ENCODE measurements around the gene SLC12A9. TPM values are rescaled to one million over a fixed set of nuclear protein-coding genes. Genes with fewer than 3 reads are reported as not detected.

The SLC12A9 gene
- total RNA-seq: 10 to 100 TPM; 22.5 to 33.8 (median 26.4) TPM

GRCh38 chr7:100852048-100852872, at the start of gene SLC12A9:
TSS of gene SLC12A9 (plus strand) at chr7:100852713. CDS start at chr7:100854198, 1,485 bp downstream.
- 0% methylated on average over 4 of the region's 71 CpGs for WGBS
- peak in 1 of 3 donors; percentile 29 for TF ChIP-seq POLR2AphosphoS5 (IDR thresholded peaks at IDR 0.05)
- TF ChIP-seq POLR2A (IDR thresholded peaks at IDR 0.05): no peak
- peak; percentile 78 to 91 for TF ChIP-seq CTCF (IDR thresholded peaks at IDR 0.05)
- no peaks in the 10 kb centered on the region for H3K9me3 ChIP-seq
- DNase-seq (ENCODE audit: low spot score in 2 of 2): peak; percentile 93 to 95
- peak within 1 kb of the TSS; percentile 59 for H3K27ac ChIP-seq
- H3K27me3 ChIP-seq: no peaks in the 10 kb centered on the region
- peak within 1 kb of the TSS; percentile 65 for H3K4me3 ChIP-seq
- peaks cover 19% of the 10 kb centered on the region for H3K36me3 ChIP-seq
- H3K4me1 ChIP-seq: peaks cover 26% of the 10 kb centered on the region

- H3K4me3 ChIP-seq: peak overlapping the region; percentile 28
- TF ChIP-seq POLR2A (IDR thresholded peaks at IDR 0.05) (no peak), POLR2AphosphoS5 (IDR thresholded peaks at IDR 0.05) (no peak), CTCF (IDR thresholded peaks at IDR 0.05) (no peak), EP300 (IDR thresholded peaks at IDR 0.05) (no peak)
- 75% methylated on average over 2 of the region's 4 CpGs for WGBS
- H3K27me3 ChIP-seq: no peaks in the 10 kb centered on the region
- peaks cover 35% of the 10 kb centered on the region for H3K36me3 ChIP-seq
- no peaks in the 10 kb centered on the region for H3K9me3 ChIP-seq
- H3K4me1 ChIP-seq: peaks cover 33% of the 10 kb centered on the region
- H3K27ac ChIP-seq: peak overlapping the region; percentile 77
- DNase-seq (ENCODE audit: low spot score in 2 of 2): no peak
Measured at GRCh38 chr7:100802951-100803350, 49.6 kb upstream of the SLC12A9 start.

GRCh38 chr7:100803398-100804161, 48.9 kb upstream of the SLC12A9 start:
- peak overlapping the region; percentile 28 for H3K4me3 ChIP-seq
- peak in 1 of 2 donors; percentile 79 for DNase-seq (ENCODE audit: low spot score in 2 of 2)
- peaks cover 33% of the 10 kb centered on the region for H3K4me1 ChIP-seq

GRCh38 chr7:100804681-100805431, 47.7 kb upstream of the SLC12A9 start:
- Histone ChIP-seq H3K36me3 (peaks cover 54% of the 10 kb centered on the region), H3K4me3 (no peak overlapping the region), H3K27me3 (no peaks in the 10 kb centered on the region), H3K4me1 (peaks cover 28% of the 10 kb centered on the region), H3K9me3 (no peaks in the 10 kb centered on the region), H3K27ac (no peak overlapping the region)
- DNase-seq (ENCODE audit: low spot score in 2 of 2): no peak
- no peak for TF ChIP-seq POLR2AphosphoS5 (IDR thresholded peaks at IDR 0.05)
- no peak for TF ChIP-seq EP300 (IDR thresholded peaks at IDR 0.05)
- TF ChIP-seq POLR2A (IDR thresholded peaks at IDR 0.05): no peak
- no peak for TF ChIP-seq CTCF (IDR thresholded peaks at IDR 0.05)
- 83% methylated on average over 21 of the region's 22 CpGs for WGBS

More at GRCh38 chr7:100803398-100804161, 48.9 kb upstream of the SLC12A9 start:
- TF ChIP-seq POLR2AphosphoS5 (IDR thresholded peaks at IDR 0.05) (no peak), CTCF (IDR thresholded peaks at IDR 0.05) (no peak), POLR2A (IDR thresholded peaks at IDR 0.05) (no peak), EP300 (IDR thresholded peaks at IDR 0.05) (no peak)
- Histone ChIP-seq H3K27me3 (no peaks in the 10 kb centered on the region), H3K27ac (peak overlapping the region; percentile 77), H3K36me3 (peaks cover 41% of the 10 kb centered on the region), H3K9me3 (no peaks in the 10 kb centered on the region)
- 20% methylated on average over 19 of the region's 19 CpGs for WGBS
